Activated T-cell treated with anti-CD3 and anti-CD28 coated beads for 4 hours (primary cell): Measurements from ENCODE around the gene SNAPIN.
"Not testable (repeated sequence)": the region's sequence is repeated elsewhere in the genome, so short reads cannot be mapped to it uniquely, and the experiment has no call there.

Experiments
- DNase-seq: peaks from one replicate; pipeline ENCODE4 v3.0.0-alpha.2; 2020

The SNAPIN gene

DNA sequence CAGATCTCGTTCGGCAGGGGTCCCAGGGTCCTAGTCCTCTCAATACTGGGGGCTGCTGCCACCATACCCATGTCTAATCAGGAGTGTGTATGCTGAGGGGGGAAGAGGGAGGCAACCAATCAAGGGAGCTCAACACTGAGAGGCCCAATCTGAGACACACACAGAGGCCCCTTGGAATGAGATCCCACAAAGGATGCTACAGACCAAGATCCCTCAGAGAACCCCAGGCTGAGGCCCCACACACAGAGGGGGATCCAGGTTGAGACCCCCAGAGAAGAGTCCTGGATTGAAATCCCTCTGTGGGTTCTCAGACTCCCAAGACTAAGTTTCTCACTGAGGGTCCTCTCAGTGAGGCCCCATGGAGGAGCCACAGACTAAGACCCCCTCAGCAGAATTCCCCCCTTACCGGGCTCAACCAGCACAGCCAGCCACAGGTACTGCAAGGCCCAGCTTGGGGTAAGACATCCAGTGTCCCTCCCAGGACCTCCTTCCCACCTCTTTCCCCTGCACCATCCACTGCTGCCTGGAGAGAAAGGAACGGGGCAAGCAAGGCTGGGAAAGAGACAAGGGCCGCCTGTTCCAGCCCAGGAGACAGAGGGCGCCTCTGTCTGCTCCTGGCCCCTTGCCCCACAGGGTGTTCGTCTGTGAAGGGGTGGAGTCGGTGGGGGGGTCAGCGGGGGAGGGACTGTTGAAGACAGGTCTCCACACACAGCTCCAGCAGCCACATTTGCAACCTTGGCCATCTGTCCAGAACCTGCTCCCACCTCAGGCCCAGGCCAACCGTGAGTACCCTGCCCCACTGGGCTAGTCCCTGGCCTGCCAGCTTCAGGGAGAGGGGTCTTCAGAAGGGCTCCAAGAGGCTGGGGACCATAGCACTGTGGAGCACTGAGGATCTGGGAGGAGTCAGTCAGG, 30.5 kb upstream of the SNAPIN start, which contains the start of gene S100A1:
S100A1 (plus strand) TSS at position 720 of the 912 bp plus-strand sequence. CDS start 2,088 bp downstream, outside the sequence.
- DNase-seq = no peak

DNA sequence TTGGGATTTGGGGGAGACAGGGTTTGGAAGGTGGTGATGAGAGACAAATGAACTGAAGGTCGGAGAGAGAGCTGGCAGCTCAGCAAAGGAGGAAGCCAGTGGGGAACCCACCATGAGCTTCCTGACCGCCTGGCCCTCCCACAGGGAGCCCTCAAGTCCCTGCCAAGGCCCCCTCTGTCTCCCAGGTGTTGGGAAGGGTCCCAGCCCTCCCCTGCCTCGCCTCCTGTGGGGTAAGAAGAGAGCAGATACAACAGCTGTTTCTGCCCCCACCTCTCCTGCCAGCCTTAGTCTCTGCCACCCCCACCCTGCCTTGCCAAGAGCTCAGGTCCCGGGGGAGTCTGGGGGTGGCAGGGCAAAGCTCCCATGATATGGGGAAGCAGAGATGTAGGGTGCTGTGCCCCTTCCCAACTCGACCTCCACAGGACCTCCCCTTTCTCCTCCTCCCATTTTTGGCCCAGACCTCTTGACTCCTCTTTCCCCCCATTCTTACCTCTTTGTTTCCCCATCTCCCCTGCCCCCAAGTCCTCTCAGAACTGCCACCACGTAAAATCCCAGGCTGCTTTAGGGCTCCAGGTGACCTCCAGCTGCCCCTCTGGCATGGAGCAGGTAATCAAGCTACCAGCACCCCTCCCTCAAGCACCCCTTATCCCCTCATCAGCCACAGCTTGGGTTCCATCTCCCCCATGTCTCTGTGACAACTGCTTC, 29.7 kb upstream of the SNAPIN start:
- DNase-seq = no peak

DNA sequence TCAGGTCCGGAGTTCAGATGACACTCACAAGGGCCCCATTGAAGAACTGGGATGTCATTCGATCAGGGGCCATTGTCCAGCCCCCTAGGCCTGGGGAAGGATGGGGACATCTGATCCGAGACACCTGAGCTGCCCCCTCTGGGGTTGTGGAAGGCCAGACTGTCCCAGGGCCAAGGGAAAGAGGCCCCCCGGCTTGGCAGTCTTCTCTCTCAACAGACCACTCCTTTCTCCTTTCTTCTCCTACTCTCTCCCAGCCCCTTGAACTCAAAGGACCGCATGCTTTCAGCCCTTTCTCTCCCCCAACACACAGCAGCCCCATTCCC, 29.2 kb upstream of the SNAPIN start:
- DNase-seq = no peak

DNA sequence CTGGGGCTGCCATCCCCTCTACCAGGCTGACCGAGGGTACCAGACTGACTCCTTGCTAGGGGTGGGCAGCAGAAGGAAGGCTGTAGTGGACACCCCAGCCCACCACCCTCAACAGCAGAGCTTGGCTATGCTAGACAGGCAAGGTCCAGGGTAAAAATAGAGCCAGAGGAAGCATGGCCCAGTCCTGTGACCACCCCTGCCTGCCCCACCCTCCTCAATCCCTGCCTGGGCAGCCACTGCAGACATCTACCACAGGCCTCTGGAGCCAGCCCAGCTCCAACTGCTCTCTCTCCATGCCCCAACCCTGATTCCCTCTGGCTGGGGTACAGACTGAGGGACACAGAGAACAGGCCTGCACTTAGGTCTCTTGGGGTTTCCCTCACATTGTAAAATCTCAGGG, 28.5 kb upstream of the SNAPIN start:
- no peak for DNase-seq

DNA sequence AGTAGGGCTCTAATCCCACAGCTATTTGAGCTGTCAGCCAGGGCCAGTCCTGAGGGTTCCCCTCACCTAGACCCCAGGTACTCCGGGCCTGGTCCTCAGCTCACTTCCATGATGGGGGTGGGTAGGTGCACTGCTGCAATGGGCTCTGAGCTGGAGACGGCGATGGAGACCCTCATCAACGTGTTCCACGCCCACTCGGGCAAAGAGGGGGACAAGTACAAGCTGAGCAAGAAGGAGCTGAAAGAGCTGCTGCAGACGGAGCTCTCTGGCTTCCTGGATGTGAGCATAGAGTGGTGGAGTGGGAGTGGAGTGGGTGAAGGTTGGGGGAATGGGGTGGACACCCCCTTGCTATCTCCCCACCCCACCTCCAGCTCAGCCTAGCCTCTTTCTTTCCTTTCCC, 28.1 kb upstream of the SNAPIN start:
- no peak for DNase-seq

DNA sequence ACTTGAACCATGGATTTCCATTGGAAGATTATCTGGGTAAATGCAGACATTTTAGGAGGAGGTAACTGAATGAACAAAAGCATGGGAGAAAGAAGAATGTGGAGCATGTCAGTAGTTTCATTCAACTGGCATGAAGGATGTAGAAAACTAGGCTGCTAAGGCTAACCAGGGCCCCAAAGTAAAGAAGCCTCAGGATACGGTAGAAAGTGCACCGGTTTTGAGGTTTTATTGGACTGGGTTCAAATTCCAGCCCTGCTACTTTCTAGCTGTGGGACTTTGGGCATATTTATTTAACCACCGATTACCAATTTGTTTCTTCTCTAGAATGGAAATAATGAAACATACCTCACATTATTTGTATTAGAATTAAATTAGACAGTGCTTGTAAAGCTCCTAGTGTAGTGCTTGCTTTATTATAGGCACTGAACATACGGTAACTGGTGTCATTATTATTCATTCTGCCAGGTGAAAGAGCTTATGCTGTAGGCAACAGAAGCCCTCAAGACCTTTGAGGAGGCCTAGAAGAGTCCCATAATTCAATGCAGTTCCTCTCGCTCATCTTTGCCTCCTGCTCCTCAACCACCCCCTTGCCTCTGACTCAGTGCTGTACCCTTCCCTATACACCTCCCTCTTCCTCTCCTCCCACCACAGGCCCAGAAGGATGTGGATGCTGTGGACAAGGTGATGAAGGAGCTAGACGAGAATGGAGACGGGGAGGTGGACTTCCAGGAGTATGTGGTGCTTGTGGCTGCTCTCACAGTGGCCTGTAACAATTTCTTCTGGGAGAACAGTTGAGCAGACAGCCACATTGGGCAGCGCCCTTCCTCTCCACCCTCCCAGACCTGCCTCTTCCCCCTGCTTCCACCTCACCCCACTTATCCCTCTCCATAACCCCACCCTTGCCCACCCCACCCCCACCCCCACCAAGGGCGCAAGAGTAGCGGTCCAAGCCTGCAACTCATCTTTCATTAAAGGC, 27.2 kb upstream of the SNAPIN start:
- no peak for DNase-seq

DNA sequence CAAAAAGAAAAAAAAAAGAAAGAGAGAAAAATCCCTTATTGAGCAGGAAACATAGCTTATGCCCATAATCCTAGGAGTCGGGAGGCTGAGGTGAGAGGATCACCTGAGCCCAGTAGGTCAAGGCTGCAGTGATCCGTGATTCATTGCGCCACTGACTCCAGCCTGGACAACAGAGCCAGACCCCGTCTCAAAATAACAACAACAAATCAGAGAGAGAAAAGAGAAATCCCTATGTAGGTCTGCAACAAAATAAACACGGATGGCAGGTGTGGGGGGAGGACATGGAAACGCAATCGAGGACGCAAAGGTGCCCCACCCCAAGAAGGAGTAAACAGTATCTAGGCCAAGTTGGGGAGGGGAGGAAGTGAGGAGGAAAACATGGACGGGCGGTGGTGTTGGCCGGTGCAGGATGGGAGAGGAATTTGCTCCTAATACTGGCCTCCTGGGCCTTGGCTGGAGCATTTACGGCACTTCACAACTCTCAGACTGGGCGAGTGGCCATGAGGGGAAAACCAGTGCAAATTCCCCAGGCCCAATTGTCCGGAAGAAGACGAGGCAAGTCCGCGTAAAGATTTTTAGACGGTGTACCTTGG, 25.2 kb upstream of the SNAPIN start:
- DNase-seq = no peak

DNA sequence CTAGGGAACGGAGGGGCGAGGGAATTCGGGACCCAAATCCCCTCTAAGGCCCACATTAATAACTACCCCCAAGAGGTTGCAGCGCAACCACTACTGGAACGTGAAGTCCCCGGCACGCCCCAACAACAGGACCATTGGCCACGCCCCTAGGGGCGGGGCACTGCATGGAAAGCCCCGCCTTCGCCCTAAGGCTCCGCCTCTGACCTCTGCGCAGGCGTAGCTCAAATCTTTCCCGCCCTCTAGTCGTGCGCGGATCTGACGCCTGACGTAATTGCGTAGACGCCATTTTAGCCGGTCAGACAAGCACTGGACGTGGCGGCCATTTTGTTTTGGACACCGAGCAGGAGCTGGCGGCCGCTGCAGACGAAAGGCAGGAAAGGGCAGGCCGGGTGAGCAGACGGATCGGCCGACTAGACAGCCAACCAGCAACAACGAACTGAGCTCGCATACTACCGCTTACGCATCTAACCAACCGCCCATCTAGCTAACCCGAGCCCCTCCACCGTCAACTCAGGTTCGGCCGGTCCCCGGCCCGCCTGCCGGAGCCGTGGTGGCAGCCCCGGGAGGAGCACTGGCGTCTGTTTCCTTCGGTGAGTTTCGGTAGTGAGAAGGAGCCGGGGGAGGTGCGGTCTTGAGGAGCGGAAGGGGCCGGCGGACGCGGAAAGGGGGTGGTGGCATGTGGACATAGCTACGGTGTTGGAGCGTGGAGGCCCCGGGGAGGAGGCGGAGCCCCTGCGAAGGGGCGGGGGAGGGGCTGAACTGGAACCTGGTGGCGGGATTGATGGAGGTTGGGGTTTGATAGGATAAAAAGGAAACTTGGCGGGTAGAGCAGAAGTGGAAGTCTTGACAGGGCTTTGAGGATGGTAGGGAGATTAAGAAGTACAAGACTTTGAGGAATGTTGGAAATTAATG, 24.5 kb upstream of the SNAPIN start, which contains the start of gene CHTOP:
CHTOP (plus strand) TSS at position 313 of the 912 bp plus-strand sequence. CDS start 2,523 bp downstream, outside the sequence.
- peak; percentile 97 for DNase-seq

DNA sequence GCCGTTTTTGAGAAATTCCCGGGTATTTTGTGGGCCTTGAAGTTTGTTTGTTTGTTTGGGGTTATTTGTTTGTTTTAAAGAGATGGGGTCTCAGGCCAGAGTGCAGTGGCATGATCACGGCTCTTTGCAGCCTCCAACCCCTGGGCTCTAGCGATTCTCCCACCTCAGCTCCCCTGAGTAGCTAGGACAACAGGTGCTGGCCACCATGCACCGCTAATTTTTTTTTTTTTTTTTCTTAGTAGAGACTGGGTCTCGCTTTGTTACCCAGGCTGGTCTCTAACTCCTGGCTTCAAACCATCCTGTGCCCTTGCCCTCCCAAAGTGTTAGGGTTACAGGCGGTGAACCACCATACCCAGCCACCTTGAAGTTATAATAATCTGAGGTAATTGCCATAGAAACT, 22.6 kb upstream of the SNAPIN start:
- DNase-seq = no peak

DNA sequence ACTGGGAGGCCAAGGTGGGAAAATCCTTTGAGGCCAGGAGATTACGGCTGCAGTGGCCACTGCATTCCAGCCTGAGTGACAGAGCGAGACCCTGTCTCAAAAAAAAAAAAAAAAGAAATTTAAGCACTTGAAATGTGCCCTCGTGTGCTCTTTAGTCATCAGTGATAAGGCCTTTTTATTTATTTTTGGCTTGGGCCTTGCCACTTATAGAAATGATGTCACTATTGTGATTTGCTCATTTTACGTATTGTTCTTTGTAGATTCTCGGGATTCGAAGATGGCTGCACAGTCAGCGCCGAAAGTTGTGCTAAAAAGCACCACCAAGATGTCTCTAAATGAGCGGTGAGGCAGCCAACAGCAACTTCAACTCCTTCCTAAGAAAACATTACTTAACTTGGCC, 22.2 kb upstream of the SNAPIN start:
- no peak for DNase-seq

DNA sequence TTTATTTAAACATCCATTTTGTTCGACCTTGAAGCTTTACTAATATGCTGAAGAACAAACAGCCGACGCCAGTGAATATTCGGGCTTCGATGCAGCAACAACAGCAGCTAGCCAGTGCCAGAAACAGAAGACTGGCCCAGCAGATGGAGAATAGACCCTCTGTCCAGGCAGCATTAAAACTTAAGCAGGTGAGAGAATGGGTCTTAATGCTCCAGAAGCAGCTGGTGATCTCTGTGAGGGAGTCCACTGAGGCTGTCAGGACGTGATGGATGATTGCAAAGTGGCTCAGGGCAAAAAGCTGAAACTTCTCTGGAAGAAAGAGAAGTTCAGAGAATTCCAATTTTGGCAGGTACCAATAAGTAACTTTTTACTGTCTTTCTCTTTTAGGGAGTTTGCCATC, 20.2 kb upstream of the SNAPIN start:
- DNase-seq = no peak

DNA sequence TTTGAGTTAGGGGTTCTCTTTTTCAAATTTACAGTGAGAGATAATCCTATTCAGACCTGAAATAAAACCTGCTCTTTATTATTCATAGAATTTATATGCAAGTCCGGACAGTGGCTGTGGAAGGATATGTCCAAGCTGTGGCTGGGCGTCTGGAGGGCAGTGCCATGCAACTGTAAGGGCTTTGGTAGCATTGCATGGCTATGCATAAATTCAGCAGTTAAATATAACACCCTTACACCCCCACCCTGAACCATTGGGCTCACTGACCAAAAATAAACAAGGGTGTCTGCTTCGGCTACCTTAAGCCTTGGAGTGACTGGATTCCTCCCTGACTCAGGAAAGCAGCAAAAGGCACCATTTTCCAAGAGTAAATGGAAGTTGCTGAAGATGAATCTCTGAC, 19.2 kb upstream of the SNAPIN start:
- no peak for DNase-seq

DNA sequence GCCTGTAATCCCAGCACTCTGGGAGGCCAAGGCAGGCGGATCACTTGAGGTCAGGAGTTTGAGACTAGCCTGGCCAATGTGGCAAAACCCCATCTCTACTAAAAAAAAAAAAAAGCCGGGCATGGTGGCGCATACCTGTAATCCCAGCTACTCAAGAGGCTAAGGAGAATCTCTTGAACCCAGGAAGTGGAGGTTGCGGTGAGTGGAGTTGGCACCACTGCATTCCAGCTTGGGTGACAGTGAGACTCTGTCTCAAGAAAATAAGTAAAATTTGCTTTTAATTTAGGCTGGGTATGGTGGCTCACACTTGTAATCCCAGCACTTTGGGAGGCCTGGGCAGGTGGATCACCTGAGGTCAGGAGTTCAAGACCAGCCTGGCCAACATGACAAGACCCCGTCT, 18.3 kb upstream of the SNAPIN start:
- not testable (repeated sequence) for DNase-seq

DNA sequence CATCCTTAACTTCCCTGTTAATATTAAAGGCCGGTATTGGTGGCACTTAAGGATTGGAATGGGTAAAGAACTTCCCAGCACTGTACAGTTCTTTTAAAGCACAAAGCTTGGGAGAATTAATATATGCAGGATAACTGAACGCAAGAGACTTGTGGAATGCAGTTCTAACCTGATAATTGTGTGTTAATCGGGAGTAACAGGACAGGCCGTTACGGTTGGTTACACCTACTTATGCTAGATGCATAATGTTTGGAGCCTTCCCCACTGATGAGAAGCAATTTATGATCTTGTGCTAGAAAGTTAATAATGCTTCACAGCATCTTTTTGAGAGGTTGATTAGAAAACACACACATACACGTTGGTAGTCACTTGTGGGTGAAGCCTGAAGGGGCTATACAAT, 17.6 kb upstream of the SNAPIN start:
- no peak for DNase-seq

DNA sequence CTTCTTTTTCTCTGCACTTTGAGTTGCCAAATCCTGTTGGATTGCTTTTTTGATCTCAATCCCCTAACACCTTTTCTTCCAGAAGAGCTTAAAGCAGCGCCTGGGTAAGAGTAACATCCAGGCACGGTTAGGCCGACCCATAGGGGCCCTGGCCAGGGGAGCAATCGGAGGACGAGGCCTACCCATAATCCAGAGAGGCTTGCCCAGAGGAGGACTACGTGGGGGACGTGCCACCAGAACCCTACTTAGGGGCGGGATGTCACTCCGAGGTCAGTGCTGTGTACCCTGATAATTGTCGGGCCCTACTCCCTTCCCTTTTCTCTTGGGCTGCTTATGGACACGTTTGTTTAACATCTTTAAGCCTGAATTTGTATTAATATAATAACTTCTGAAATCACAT, 16.3 kb upstream of the SNAPIN start:
- no peak for DNase-seq

DNA sequence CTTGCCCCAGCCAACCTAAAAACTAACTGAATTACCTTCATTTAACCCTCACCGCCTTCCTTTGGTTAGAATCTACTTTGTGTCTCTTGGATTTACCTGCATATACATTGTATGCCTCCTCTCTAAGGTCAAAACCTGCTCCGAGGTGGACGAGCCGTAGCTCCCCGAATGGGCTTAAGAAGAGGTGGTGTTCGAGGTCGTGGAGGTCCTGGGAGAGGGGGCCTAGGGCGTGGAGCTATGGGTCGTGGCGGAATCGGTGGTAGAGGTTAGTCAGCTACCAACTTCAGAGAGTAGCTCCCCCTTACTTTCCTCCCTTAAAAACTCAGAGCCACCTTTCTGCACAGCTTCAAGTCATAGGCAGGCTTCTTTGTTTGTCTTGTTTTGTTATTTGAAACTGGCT, 15.4 kb upstream of the SNAPIN start:
- DNase-seq = no peak

DNA sequence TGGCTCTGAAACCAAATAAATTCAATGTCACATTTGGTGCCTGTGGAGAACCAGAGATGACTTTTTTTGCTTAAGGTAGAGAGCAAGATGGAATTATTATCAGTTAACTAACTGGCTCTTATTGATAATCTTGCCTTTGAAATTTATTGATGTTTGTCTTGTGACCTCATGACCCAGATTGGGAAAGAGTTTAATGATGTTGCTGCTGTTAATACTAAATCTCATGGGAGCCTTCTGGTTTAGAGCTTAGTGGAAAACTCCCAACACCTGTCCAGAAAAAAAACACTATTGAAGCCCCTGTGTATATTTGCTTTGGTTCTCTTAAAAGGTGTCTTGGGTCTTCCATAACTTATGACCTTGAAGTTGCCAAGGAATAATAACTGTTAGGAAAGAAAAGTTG, 14.7 kb upstream of the SNAPIN start:
- no peak for DNase-seq

DNA sequence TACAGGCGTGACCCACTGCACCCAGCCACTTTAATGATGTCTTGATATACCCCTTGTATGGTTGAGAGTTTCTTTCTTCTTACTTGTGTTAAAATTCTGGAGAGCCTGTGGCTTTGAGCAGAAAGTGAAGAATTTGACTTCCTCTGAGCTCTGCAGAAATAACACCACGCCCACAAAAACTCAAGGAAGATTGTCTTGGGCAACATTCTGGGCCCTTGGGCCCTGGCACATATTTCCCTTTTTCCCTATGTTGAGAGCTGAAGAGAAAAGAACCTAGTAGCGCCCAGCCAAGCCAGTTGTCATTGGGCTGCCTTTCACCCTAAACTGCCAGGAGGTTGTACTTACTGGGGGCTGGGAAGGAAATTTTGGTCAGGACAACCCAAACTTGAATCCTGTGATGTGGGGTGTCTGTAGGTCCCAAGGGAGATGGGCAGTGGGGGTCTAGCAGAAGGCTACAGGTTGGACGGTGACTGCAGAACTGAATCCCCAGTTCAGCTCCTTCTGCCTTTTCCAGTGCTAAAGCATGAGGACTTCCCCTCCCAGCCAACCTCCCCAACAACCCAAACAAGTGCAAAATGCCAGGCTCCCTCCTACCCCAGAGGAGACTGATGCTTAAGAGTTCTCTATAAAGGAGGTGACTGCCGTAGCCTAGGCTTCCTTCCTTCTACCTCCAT, 11.7 kb upstream of the SNAPIN start:
- no peak for DNase-seq

DNA sequence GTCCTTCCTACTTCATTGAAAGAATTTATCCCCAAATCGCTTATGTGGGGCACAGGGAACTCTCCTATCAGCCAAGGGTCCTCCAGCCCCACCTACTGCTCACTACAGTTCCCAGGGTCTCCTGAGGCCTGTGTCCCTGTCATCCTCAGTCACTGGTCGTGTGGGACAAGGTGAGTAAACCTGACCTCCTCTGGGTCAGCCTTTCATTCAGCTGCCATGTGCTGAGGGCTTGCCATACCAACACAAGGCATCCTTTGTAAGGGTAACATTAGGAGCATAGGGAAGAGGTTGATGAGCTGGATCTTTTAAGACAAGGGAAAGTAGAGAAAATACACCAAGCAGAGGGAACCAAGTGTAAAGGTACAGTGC, 11.2 kb upstream of the SNAPIN start:
- DNase-seq = no peak

DNA sequence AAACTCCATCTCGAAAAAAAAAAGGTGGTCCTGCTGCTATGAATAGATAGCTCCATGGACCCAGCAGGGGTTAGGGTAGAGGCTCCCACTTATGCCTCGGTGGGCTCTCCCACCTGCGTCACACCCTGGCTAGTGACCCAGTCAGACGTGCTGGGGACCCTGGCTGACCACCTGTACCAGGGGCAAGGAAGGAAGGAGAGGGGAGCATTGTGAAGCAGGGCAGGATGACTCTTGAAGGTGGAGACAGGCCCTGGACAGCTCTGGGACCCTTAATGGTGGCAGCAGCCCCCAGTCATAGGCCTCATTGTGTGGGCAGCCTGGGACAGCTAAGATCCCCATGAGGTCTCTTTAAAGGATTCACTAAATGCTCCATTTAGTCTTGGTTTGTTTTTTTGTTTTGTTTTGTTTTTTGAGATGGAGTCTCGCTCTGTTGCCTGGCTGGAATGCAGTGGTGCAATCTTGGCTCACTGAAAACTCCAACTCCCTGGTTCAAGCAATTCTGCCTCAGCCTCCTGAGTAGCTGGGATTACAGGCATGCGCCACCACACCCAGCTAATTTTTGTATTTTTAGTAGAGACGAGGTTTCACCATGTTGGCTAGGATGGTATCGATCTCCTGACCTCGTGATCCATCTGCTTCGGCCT, 10.4 kb upstream of the SNAPIN start:
- DNase-seq = no peak
